HEK293 (cell line): ENCODE measurements around the gene TNNC1.
A peak's percentile ranks its signal among the peaks of the same experiment; 100 is the strongest.

Source experiments
- CTCF ChIA-PET: fragments of 350-600 bp; formaldehyde crosslinking; extraction: SDS; loops from one replicate; lab custom pipeline; 2021; ENCODE audit warnings: antibody characterized with exemption; lab: Yijun Ruan, JAX
- POLR2A ChIA-PET: fragments of 300-600 bp; formaldehyde crosslinking; extraction: SDS; loops from one replicate; lab custom pipeline; 2020; ENCODE audit warnings: antibody characterized with exemption, inconsistent platforms; lab: Yijun Ruan, JAX
- H3K27ac ChIP-seq: fragments of 200-500 bp; sonication (Bioruptor generic); 2 replicates; pipeline ENCODE4 v1.5.1; 2014; ENCODE audit warnings: low read depth, low read length, control low read depth, inconsistent platforms; ENCODE audit errors: extremely low read depth
- H3K36me3 ChIP-seq, 2 experiments: fragments of 200-500 bp in 1 of 2; sonication (Bioruptor generic) in 1 of 2; 1 replicate in 1 of 2; 2 replicates in 1 of 2; pipeline ENCODE4 v1.5.1; 2014 to 2017; ENCODE audit warnings: inconsistent platforms in 2 of 2, low read length in 2 of 2; ENCODE audit not compliant: control insufficient read depth in 2 of 2, insufficient read depth in 1 of 2
- H3K4me1 ChIP-seq: fragments of 200-500 bp; sonication (Bioruptor generic); 2 replicates; pipeline ENCODE4 v1.5.1; 2014; ENCODE audit warnings: mild to moderate bottlenecking, low read length, inconsistent platforms; ENCODE audit not compliant: control insufficient read depth, insufficient read depth
- H3K4me3 ChIP-seq: 2 replicates; pipeline ENCODE4 v1.5.1; 2011; ENCODE audit warnings: low read depth, mild to moderate bottlenecking, control low read depth, low read length, moderate library complexity
- H3K9me3 ChIP-seq: fragments of 200-500 bp; sonication (Bioruptor generic); 2 replicates; pipeline ENCODE4 v1.5.1; 2014; ENCODE audit warnings: low read depth, low read length, inconsistent platforms; ENCODE audit not compliant: control insufficient read depth, insufficient read depth
- SCRT2 ChIP-seq: fragments of 450-650 bp; formaldehyde crosslinking; IDR thresholded peaks from 2 replicates; pipeline ENCODE4 v1.5.1; 2016; ENCODE audit warnings: missing biosample characterization, missing genetic modification characterization
- ZBTB17 ChIP-seq: fragments of 450-650 bp; formaldehyde crosslinking; IDR thresholded peaks from 2 replicates; pipeline ENCODE4 v1.5.1; 2016; ENCODE audit warnings: missing biosample characterization, missing genetic modification characterization
- ZFP69B ChIP-seq: fragments of 450-650 bp; formaldehyde crosslinking; IDR thresholded peaks from 2 replicates; pipeline ENCODE4 v1.5.1; 2016; ENCODE audit warnings: missing biosample characterization, missing genetic modification characterization
- ZNF16 ChIP-seq: fragments of 450-650 bp; formaldehyde crosslinking; IDR thresholded peaks from 2 replicates; pipeline ENCODE4 v1.5.1; 2016; ENCODE audit warnings: low read depth, missing biosample characterization, missing genetic modification characterization
- ZNF175 ChIP-seq: fragments of 450-650 bp; formaldehyde crosslinking; IDR thresholded peaks from 2 replicates; pipeline ENCODE4 v1.5.1; 2016; ENCODE audit warnings: missing biosample characterization, missing genetic modification characterization
- ZNF404 ChIP-seq: fragments of 450-650 bp; formaldehyde crosslinking; IDR thresholded peaks from 2 replicates; pipeline ENCODE4 v1.5.1; 2017; ENCODE audit warnings: missing biosample characterization, missing genetic modification characterization
- ZNF416 ChIP-seq: fragments of 450-650 bp; formaldehyde crosslinking; IDR thresholded peaks from 2 replicates; pipeline ENCODE4 v1.5.1; 2016; ENCODE audit warnings: missing biosample characterization, missing genetic modification characterization
- ZNF433 ChIP-seq: fragments of 450-650 bp; formaldehyde crosslinking; IDR thresholded peaks from 2 replicates; pipeline ENCODE4 v1.5.1; 2016; ENCODE audit warnings: missing biosample characterization, missing genetic modification characterization, low read depth
- ZNF501 ChIP-seq: fragments of 450-650 bp; formaldehyde crosslinking; IDR thresholded peaks from 2 replicates; pipeline ENCODE4 v1.5.1; 2016; ENCODE audit warnings: missing biosample characterization, missing genetic modification characterization
- ZNF585B ChIP-seq: fragments of 450-650 bp; formaldehyde crosslinking; IDR thresholded peaks from 2 replicates; pipeline ENCODE4 v1.5.1; 2016; ENCODE audit warnings: missing biosample characterization, missing genetic modification characterization
- ZNF596 ChIP-seq: fragments of 450-650 bp; IDR thresholded peaks from 2 replicates; pipeline ENCODE4 v1.5.0; 2018; ENCODE audit warnings: missing biosample characterization, mild to moderate bottlenecking, missing genetic modification characterization, moderate library complexity
- ZNF600 ChIP-seq: fragments of 450-650 bp; formaldehyde crosslinking; IDR thresholded peaks from 2 replicates; pipeline ENCODE4 v1.5.1; 2016; ENCODE audit warnings: missing biosample characterization, missing genetic modification characterization
- ZNF677 ChIP-seq: fragments of 450-650 bp; IDR thresholded peaks from 2 replicates; pipeline ENCODE4 v1.5.0; 2018; ENCODE audit warnings: missing biosample characterization, mild to moderate bottlenecking, missing genetic modification characterization, moderate library complexity
- TF ChIP-seq, protein P1 (sequence below): IDR thresholded peaks from 2 replicates; pipeline ENCODE4 v1.6.1; 2011; ENCODE audit warnings: mild to moderate bottlenecking, low read depth, low read length, borderline replicate concordance
- TF ChIP-seq, protein P2 (sequence below): fragments of 450-650 bp; formaldehyde crosslinking; conservative IDR thresholded peaks from 2 replicates; pipeline ENCODE4 v1.5.1; 2016; ENCODE audit warnings: low read depth, missing biosample characterization, missing genetic modification characterization
- TF ChIP-seq, protein P3 (sequence below): fragments of 450-650 bp; formaldehyde crosslinking; IDR thresholded peaks from 2 replicates; pipeline ENCODE4 v1.5.1; 2016; ENCODE audit warnings: missing biosample characterization, missing genetic modification characterization

TNNC1 gene

DNA sequence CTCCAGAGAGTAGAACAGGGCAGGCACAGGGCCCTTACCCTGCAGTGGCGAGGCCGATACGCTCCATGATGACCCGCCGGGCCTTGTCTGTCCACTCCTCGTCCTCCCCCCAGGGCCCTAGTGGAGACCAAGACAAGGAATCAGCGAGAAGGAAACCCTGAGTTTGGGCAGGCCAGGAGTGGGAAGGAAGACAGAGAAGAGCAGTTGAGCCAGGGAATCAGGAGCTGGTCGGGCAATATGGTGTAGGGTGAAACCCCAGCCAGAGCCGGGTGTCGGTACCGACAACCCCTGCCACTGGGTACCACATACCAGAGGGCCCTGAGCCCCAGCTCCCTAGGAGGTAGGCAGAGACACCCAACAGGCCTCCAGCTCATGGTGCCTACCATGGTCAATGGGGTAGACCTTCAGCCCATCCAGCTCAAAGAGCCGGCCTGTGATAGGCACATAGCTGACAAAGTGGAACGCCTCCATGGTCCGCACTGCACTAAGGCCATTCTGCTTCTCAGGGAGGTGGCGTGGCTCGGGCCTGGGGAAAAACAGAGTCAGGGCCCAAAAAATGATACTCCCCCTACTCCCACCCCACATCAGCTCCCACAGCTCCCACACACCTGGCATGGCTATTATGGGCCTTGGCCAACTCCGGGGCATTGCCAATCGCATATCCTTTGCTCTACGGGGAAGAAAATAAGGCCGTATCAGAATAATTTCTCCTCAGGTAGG is 46.9 kb downstream of the TNNC1 start (continued):
- TF ChIP-seq ZNF501 (no peak), ZNF433 (tag by site-specific recombination) (no peak), ZNF677 (tag by site-specific recombination) (no peak), ZNF404 (tag by site-specific recombination) (no peak)
- TF ChIP-seq, protein P1, sequence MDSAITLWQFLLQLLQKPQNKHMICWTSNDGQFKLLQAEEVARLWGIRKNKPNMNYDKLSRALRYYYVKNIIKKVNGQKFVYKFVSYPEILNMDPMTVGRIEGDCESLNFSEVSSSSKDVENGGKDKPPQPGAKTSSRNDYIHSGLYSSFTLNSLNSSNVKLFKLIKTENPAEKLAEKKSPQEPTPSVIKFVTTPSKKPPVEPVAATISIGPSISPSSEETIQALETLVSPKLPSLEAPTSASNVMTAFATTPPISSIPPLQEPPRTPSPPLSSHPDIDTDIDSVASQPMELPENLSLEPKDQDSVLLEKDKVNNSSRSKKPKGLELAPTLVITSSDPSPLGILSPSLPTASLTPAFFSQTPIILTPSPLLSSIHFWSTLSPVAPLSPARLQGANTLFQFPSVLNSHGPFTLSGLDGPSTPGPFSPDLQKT: no peak
- TF ChIP-seq, all 188 proteins: peak for 0

DNA sequence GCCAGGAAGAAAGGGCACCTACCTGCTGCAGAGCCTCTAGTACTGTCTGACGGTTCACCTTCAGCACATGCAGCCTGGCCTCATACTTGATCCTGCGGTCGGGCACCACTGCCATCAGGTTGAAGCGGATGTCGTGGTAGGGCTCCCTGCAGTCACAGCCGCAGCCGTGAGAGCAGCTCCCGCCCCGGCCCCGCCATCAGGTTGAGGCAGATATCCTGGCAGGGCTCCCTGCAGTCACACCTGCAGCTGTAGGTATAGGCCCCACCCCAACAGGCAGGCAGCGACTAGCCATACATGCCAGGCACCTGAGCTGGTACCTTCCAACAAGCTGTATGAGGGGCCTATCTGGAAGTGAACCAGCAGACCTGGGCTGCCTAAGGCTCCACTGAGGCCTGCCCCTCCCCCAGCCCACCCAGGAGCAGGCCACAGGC is 47.6 kb downstream of the TNNC1 start:
- CTCF ChIA-PET: interaction anchor here (1.3 kb wide), 1 partner anchor 22 kb away, joined by 3 read pairs; no protein-coding TSS in a partner anchor
- TF ChIP-seq ZNF596 (tag by site-specific recombination): no peak
- TF ChIP-seq, protein P2, sequence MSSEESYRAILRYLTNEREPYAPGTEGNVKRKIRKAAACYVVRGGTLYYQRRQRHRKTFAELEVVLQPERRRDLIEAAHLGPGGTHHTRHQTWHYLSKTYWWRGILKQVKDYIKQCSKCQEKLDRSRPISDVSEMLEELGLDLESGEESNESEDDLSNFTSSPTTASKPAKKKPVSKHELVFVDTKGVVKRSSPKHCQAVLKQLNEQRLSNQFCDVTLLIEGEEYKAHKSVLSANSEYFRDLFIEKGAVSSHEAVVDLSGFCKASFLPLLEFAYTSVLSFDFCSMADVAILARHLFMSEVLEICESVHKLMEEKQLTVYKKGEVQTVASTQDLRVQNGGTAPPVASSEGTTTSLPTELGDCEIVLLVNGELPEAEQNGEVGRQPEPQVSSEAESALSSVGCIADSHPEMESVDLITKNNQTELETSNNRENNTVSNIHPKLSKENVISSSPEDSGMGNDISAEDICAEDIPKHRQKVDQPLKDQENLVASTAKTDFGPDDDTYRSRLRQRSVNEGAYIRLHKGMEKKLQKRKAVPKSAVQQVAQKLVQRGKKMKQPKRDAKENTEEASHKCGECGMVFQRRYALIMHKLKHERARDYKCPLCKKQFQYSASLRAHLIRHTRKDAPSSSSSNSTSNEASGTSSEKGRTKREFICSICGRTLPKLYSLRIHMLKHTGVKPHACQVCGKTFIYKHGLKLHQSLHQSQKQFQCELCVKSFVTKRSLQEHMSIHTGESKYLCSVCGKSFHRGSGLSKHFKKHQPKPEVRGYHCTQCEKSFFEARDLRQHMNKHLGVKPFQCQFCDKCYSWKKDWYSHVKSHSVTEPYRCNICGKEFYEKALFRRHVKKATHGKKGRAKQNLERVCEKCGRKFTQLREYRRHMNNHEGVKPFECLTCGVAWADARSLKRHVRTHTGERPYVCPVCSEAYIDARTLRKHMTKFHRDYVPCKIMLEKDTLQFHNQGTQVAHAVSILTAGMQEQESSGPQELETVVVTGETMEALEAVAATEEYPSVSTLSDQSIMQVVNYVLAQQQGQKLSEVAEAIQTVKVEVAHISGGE: no peak
- TF ChIP-seq ZBTB17: no peak
- no peak for TF ChIP-seq ZNF175 (tag by site-specific recombination)
- TF ChIP-seq, protein P3, sequence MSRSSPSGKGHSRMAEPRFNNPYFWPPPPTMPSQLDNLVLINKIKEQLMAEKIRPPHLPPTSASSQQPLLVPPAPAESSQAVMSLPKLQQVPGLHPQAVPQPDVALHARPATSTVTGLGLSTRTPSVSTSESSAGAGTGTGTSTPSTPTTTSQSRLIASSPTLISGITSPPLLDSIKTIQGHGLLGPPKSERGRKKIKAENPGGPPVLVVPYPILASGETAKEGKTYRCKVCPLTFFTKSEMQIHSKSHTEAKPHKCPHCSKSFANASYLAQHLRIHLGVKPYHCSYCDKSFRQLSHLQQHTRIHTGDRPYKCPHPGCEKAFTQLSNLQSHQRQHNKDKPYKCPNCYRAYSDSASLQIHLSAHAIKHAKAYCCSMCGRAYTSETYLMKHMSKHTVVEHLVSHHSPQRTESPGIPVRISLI (tag by site-specific recombination): no peak
- no peak for TF ChIP-seq ZNF600 (tag by site-specific recombination)
- no peak overlapping the region for H3K27ac ChIP-seq
- peaks cover 0 to 78% of the 10 kb centered on the region in 2 experiments; a peak in 1 of 3 replicates for H3K36me3 ChIP-seq
- no peaks in the 10 kb centered on the region for H3K4me1 ChIP-seq
- POLR2A ChIA-PET: interaction anchor here (0.5 kb wide), 1 partner anchor 190 kb away, joined by 3 read pairs; no protein-coding TSS in a partner anchor
- H3K9me3 ChIP-seq: no peaks in the 10 kb centered on the region
- H3K4me3 ChIP-seq: no peak overlapping the region

DNA sequence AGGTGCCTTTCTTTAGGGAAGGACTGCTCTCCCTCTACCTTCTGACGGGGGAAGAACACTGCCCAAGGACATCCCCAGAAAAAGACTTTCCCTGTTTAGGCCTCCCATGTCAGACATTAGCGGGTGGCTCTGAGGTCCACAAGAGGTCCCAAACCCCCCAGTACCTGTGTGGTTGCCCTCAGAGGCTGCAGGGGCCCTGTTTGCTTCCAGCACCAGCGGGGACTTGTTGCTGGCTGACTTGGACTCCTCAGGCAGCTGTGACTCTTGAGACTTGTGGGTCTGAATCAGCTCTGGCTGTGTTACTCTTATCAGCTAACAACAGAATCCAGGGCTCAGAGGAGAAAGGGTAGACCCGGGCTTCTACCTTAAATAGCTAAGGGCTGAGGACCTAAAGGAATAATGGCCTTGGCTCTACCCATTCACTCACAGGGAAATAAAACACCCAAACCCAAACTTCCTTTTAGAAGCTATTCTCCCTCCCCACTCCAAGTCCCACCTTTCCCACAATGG is 48.2 kb downstream of the TNNC1 start:
- peaks cover 0 to 84% of the 10 kb centered on the region in 2 experiments; a peak in 1 of 3 replicates for H3K36me3 ChIP-seq
- no peaks in the 10 kb centered on the region for H3K4me1 ChIP-seq
- H3K4me3 ChIP-seq: no peak overlapping the region
- no peaks in the 10 kb centered on the region for H3K9me3 ChIP-seq
- TF ChIP-seq ZFP69B (tag by site-specific recombination) (no peak), ZNF416 (tag by site-specific recombination) (no peak), SCRT2 (0 out of 2 replicates have a peak, but pooled peaks have one; percentile 33), ZNF16 (tag by site-specific recombination) (no peak), ZNF585B (no peak)
- ChIA-PET POLR2A (interaction anchor here (0.9 kb wide), 1 partner anchor 11 kb away, joined by 8 read pairs; no protein-coding TSS in a partner anchor), CTCF (interaction anchor here (0.7 to 1.3 kb wide), 2 partner anchors 21 to 111 kb away, joined by 3 read pairs; no protein-coding TSS in a partner anchor)
- no peak overlapping the region for H3K27ac ChIP-seq
